GM12878 (cell line): ENCODE results near the gene PPFIA4. TPM values are rescaled to one million over a fixed set of nuclear protein-coding genes. Genes with fewer than 3 reads are reported as not detected.

ENCODE experiments used
- ATAC-seq: fragments of 200-7000 bp; cut with Tn5 transposase; 3 replicates; pipeline ENCODE4 v1.9.1; 2020; ENCODE audit warnings: mild to moderate bottlenecking, moderate library complexity
- BruUV-seq: library from RNA; stranded (reverse); fragments of 400-500 nt; replicated peaks from 2 replicates; lab custom pipeline; 2021; lab: Mats Ljungman, UMichigan
- CTCF ChIA-PET: fragments of 300-600 bp; sonication (Branson Sonifier 250); formaldehyde crosslinking; extraction: SDS; loops from one replicate; lab custom pipeline; 2021; ENCODE audit warnings: inconsistent platforms; lab: Yijun Ruan, JAX
- POLR2A ChIA-PET: fragments of 350-600 bp; formaldehyde crosslinking; extraction: SDS; loops from one replicate; lab custom pipeline; 2021; ENCODE audit warnings: inconsistent platforms; lab: Charles Lee
- RAD21 ChIA-PET: fragments of 300-600 bp; sonication (Branson Sonifier 250); formaldehyde crosslinking; loops from one replicate; lab custom pipeline; 2023; ENCODE audit warnings: antibody characterized with exemption; ENCODE audit not compliant: unreplicated experiment; lab: Charles Lee
- SMC1A ChIA-PET: fragments of 300-600 bp; sonication (Branson Sonifier 250); formaldehyde crosslinking; loops from one replicate; lab custom pipeline; 2023; ENCODE audit not compliant: unreplicated experiment, uncharacterized antibody; lab: Charles Lee
- DNase-seq: peaks from one replicate; pipeline ENCODE4 v3.0.0-alpha.2; 2011; ENCODE audit warnings: low read depth, low spot score
- FAIRE-seq: peaks from 3 replicates; lab custom pipeline; 2011; peaks lifted over from hg19 to GRCh38; lab: Jason Lieb, UNC
- H2AFZ ChIP-seq: 2 replicates; pipeline ENCODE4 v1.6.0; 2011; ENCODE audit warnings: low read depth, low read length, control low read depth; ENCODE audit not compliant: control insufficient read depth
- H3K27ac ChIP-seq: 2 replicates; pipeline ENCODE4 v1.5.1; 2011; ENCODE audit warnings: control low read depth; ENCODE audit not compliant: control insufficient read depth, insufficient read depth
- H3K27me3 ChIP-seq, 2 experiments: replicated peaks in 1 of 2; 2 replicates each; pipeline versions ENCODE4 v1.6.0 to v1.6.1; 2011; ENCODE audit warnings: low read length in 1 of 2; ENCODE audit not compliant: control insufficient read depth in 2 of 2, insufficient read depth in 2 of 2
- H3K36me3 ChIP-seq, 2 experiments: 2 replicates each; pipeline ENCODE4 v1.5.1; 2011; ENCODE audit warnings: low read length in 1 of 2; ENCODE audit not compliant: control insufficient read depth in 2 of 2, insufficient read depth in 2 of 2
- H3K4me1 ChIP-seq: 2 replicates; pipeline ENCODE4 v1.6.1; 2011; ENCODE audit warnings: mild to moderate bottlenecking, low read length, moderate library complexity, mixed read lengths; ENCODE audit not compliant: control insufficient read depth, insufficient read depth
- H3K4me2 ChIP-seq: 2 replicates; pipeline ENCODE4 v1.6.0; 2011; ENCODE audit warnings: control low read depth; ENCODE audit not compliant: control insufficient read depth, insufficient read depth
- H3K4me3 ChIP-seq: fragments of 200-600 bp; sonication (generic); 2 replicates; pipeline ENCODE4 v1.5.1; 2016
- H3K79me2 ChIP-seq: 2 replicates; pipeline ENCODE4 v1.6.0; 2011; ENCODE audit warnings: low read length; ENCODE audit not compliant: control insufficient read depth, insufficient read depth
- H3K9ac ChIP-seq: 2 replicates; pipeline ENCODE4 v1.8.0; 2011; ENCODE audit warnings: low read length, control low read depth, mixed read lengths; ENCODE audit not compliant: control insufficient read depth, insufficient read depth
- H3K9me3 ChIP-seq: replicated peaks from 3 replicates; pipeline ENCODE4 v1.5.1; 2011; ENCODE audit warnings: mild to moderate bottlenecking, low read length; ENCODE audit not compliant: control insufficient read depth, insufficient read depth
- H4K20me1 ChIP-seq: 2 replicates; pipeline ENCODE4 v1.6.0; 2011; ENCODE audit not compliant: control insufficient read depth, insufficient read depth
- ASH2L ChIP-seq: fragments of 300-600, 200-600 bp; sonication (generic); IDR thresholded peaks from 2 replicates; pipeline ENCODE4 v1.6.1; 2017; ENCODE audit warnings: low read depth, mild to moderate bottlenecking, borderline replicate concordance
- ATF7 ChIP-seq: fragments of 450-650 bp; IDR thresholded peaks from 2 replicates; pipeline ENCODE4 v1.6.1; 2016; ENCODE audit warnings: low read depth, mild to moderate bottlenecking
- BRCA1 ChIP-seq: IDR thresholded peaks from 2 replicates; pipeline ENCODE4 v1.6.1; 2011; ENCODE audit warnings: low read depth, low read length, improper control_type of control experiment
- CBFB ChIP-seq: IDR thresholded peaks from 2 replicates; pipeline ENCODE4 v1.6.1; 2016; ENCODE audit warnings: antibody characterized with exemption, low read depth
- CBX3 ChIP-seq: fragments of 200-600 bp; sonication (generic); IDR thresholded peaks from 2 replicates; pipeline ENCODE4 v1.6.1; 2016; ENCODE audit warnings: low read depth, borderline replicate concordance
- CEBPB ChIP-seq, 2 experiments: fragments of 150-350 bp in 1 of 2; IDR thresholded peaks; 2 replicates each; pipeline ENCODE4 v1.6.1; 2012 to 2014; ENCODE audit warnings: low read depth in 2 of 2, low read length in 2 of 2, borderline replicate concordance in 1 of 2, inconsistent platforms in 1 of 2
- DPF2 ChIP-seq: fragments of 450-650 bp; IDR thresholded peaks from 2 replicates; pipeline ENCODE4 v1.6.1; 2017; ENCODE audit warnings: mild to moderate bottlenecking
- EGR1 ChIP-seq, 2 experiments: IDR thresholded peaks; 1 replicate in 1 of 2; 2 replicates in 1 of 2; pipeline ENCODE4 v1.6.1; 2011 to 2012; ENCODE audit warnings: low read depth in 2 of 2, low read length in 2 of 2, borderline replicate concordance in 1 of 2, mild to moderate bottlenecking in 1 of 2, moderate library complexity in 1 of 2
- ETV6 ChIP-seq, 2 experiments: fragments of 450-650 bp in 1 of 2; IDR thresholded peaks in 1 of 2; conservative IDR thresholded peaks in 1 of 2; 2 replicates each; pipeline ENCODE4 v1.6.1; 2014; ENCODE audit warnings: antibody characterized with exemption in 1 of 2, borderline replicate concordance in 1 of 2, low read depth in 1 of 2, mild to moderate bottlenecking in 1 of 2, moderate library complexity in 1 of 2
- IRF3 ChIP-seq: fragments of 450-650 bp; IDR thresholded peaks from 2 replicates; pipeline ENCODE4 v1.6.1; 2014; ENCODE audit warnings: mild to moderate bottlenecking
- MLLT1 ChIP-seq: fragments of 450-650 bp; IDR thresholded peaks from 2 replicates; pipeline ENCODE4 v1.6.1; 2016; ENCODE audit warnings: mild to moderate bottlenecking
- MXI1 ChIP-seq: fragments of 150-350 bp; IDR thresholded peaks from 2 replicates; pipeline ENCODE4 v1.6.1; 2011; ENCODE audit warnings: low read depth, mild to moderate bottlenecking, inconsistent platforms, low read length, improper control_type of control experiment
- MYC ChIP-seq: IDR thresholded peaks from 2 replicates; pipeline ENCODE4 v1.6.1; 2011; ENCODE audit warnings: mild to moderate bottlenecking, low read length, moderate library complexity, inconsistent platforms; ENCODE audit not compliant: insufficient read depth, insufficient replicate concordance, insufficient read length, severe bottlenecking
- PAX8 ChIP-seq: fragments of 450-650 bp; IDR thresholded peaks from 2 replicates; pipeline ENCODE4 v1.6.1; 2017; ENCODE audit warnings: mild to moderate bottlenecking, moderate library complexity
- RELA ChIP-seq: fragments of 450-650 bp; IDR thresholded peaks from 2 replicates; pipeline ENCODE4 v1.8.0; 2014; ENCODE audit warnings: borderline replicate concordance; ENCODE audit not compliant: partially characterized antibody
- ZNF622 ChIP-seq: fragments of 450-650 bp; IDR thresholded peaks from 2 replicates; pipeline ENCODE4 v1.6.1; 2017; ENCODE audit warnings: mild to moderate bottlenecking, inconsistent platforms
- WGBS: methylation state at CpG from one replicate; pipeline ENCODE4 v1.1.6; 2016; ENCODE audit warnings: low lambda C conversion rate; ENCODE audit not compliant: insufficient replicate concordance, insufficient coverage; ENCODE audit errors: missing lambda C conversion rate; 5-methylcytosine and 5-hydroxymethylcytosine counted together
- in situ Hi-C: fragments of 300-500 bp; cut with MboI; formaldehyde crosslinking; loops from 9 replicates; pipeline ENCODE4 v1.14.3; 2018; ENCODE audit warnings: mixed read lengths
- intact Hi-C: fragments of 100-400 bp; cut with micrococcal nuclease; formaldehyde crosslinking; loops from one replicate; pipeline ENCODE4 v1.14.2; 2022; ENCODE audit not compliant: unreplicated experiment
- polyA plus RNA-seq, 11 experiments: library from polyadenylated mRNA; depleted of rRNA in 4 of 11; unstranded in 6 of 11; stranded (reverse) in 5 of 11; fragments of >200 nt; fragmentation: Nextera tagmentation in 4 of 11; fragmentation: Illumina TruSeq in 1 of 11; extraction: Ambion mirVana in 4 of 11; extraction: Trizol in 1 of 11; gene quantifications; 1 replicate in 1 of 11; 2 replicates in 10 of 11; pipeline versions ENCODE4 v1.2.1 to v1.2.3, GENCODE V29; 2011 to 2016; ENCODE audit warnings: inconsistent platforms in 2 of 11, missing spikeins in 2 of 11, low read depth in 1 of 11
- total RNA-seq, 4 experiments: library from RNA; depleted of rRNA in 3 of 4; stranded (reverse); fragments of >200 nt in 3 of 4; fragmentation: Illumina TruSeq in 1 of 4; extraction: Trizol in 1 of 4; gene quantifications; 2 replicates each; pipeline versions ENCODE4 v1.2.1 to v1.2.3, GENCODE V29; 2013 to 2021

The PPFIA4 gene
- total and polyA plus RNA-seq, 10 of the 15 experiments (the other 5 are each of a cell fraction or from before 2014, with no cell fraction given), result 0.02 to 19.7 (median 0.34) TPM; not detected in 1

GRCh38 chr1:203103829-203104495, 77.7 kb downstream of the PPFIA4 start:
- no peak overlapping the region for H3K9ac ChIP-seq
- H3K4me2 ChIP-seq, result no peak overlapping the region
- RAD21 ChIA-PET, result no interaction called here
- no TSS peak for BruUV-seq
- FAIRE-seq (no peak), ATAC-seq (no peak)
- H3K79me2 ChIP-seq, result no peaks in the 10 kb centered on the region
- no peaks in the 10 kb centered on the region for H3K36me3 ChIP-seq
- intact Hi-C loops, result no loop called here
- POLR2A ChIA-PET, result no interaction called here
- no peaks in the 10 kb centered on the region for H3K9me3 ChIP-seq
- no peaks in the 10 kb centered on the region for H3K4me1 ChIP-seq
- in situ Hi-C loops, result no loop called here
- WGBS, result 76% methylated on average over 6 of the region's 6 CpGs
- no peaks in the 10 kb centered on the region for H4K20me1 ChIP-seq
- H3K27me3 ChIP-seq, result no peaks in the 10 kb centered on the region; a peak in 3 of 4 replicates
- no peak overlapping the region for H3K4me3 ChIP-seq
- TF ChIP-seq CBX3, result no peak
- TF ChIP-seq MYC, result no peak
- no peak for TF ChIP-seq EGR1 (IDR thresholded peaks at IDR 0.05; ENCODE audit: borderline replicate concordance in 1 of 2, low read depth in 2 of 2, low read length in 2 of 2)
- no peak for TF ChIP-seq CEBPB (IDR thresholded peaks at IDR 0.05; ENCODE audit: borderline replicate concordance in 1 of 2, low read depth in 2 of 2, low read length in 2 of 2)
- no peak for TF ChIP-seq RELA
- TF ChIP-seq MLLT1, result no peak
- no peak for TF ChIP-seq ETV6 (conservative IDR thresholded peaks at IDR 0.05 in 1 of 2, IDR thresholded peaks at IDR 0.05 in 1 of 2; ENCODE audit: borderline replicate concordance in 1 of 2, low read depth in 1 of 2)
- TF ChIP-seq PAX8, result no peak
- no peak for TF ChIP-seq CBFB
- no peak for TF ChIP-seq BRCA1
- no peak for TF ChIP-seq MXI1
- no peak for TF ChIP-seq ASH2L
- no peak for TF ChIP-seq ATF7
- no peak for TF ChIP-seq DPF2
- no peak for TF ChIP-seq ZNF622
- TF ChIP-seq IRF3, result no peak
- TF ChIP-seq, all 136 proteins: peak for 0
- Histone ChIP-seq H2AFZ (no peak overlapping the region), H3K27ac (no peak overlapping the region)
- ChIA-PET CTCF (interaction anchor here (1.1 kb wide), 1 partner anchor 13 kb away, joined by 3 read pairs; no protein-coding TSS in a partner anchor), SMC1A (no interaction called here)
- no peak for DNase-seq
